ENCODE data around the gene EME1. TPM values are rescaled to one million over a fixed set of nuclear protein-coding genes. Genes with fewer than 3 reads are reported as not detected.
"Not testable (repeated sequence)": the region's sequence is repeated elsewhere in the genome, so short reads cannot be mapped to it uniquely, and the experiment has no call there.

Gene EME1
- polyA plus RNA-seq, 1 of the 3 experiments (the other 2 are of a cell fraction): 16.9 TPM

GRCh38 chr17:50414808-50415207 lies 41.8 kb downstream of the EME1 start:
- H4K20me1 ChIP-seq (ENCODE audit: insufficient read depth): no peaks in the 10 kb centered on the region
- no peak overlapping the region for H3K9ac ChIP-seq
- WGBS (ENCODE audit: low lambda C conversion rate): 61% methylated on average over 3 of the region's 3 CpGs
- ChIA-PET CTCF (interaction anchor here (0.6 kb wide), 1 partner anchor 10 kb away, joined by 4 read pairs; no protein-coding TSS in a partner anchor), POLR2A (no interaction called here)
- H3K27me3 ChIP-seq (ENCODE audit: insufficient read depth): no peaks in the 10 kb centered on the region; the same call in 1 of the 2 replicates
- DNase-seq: no peak
- H3F3A ChIP-seq (replicated peaks; ENCODE audit: insufficient read depth): no peaks in the 10 kb centered on the region
- no peaks in the 10 kb centered on the region for H3K79me2 ChIP-seq (ENCODE audit: insufficient read depth)
- no peaks in the 10 kb centered on the region for H3K9me2 ChIP-seq
- no peaks in the 10 kb centered on the region for H3K4me1 ChIP-seq (ENCODE audit: control insufficient read depth in 1 of 2, insufficient read depth in 2 of 2, low read depth in 1 of 2, low read length in 1 of 2)
- H3K27ac ChIP-seq (ENCODE audit: low read depth in 2 of 2, low read length in 1 of 2): no peak overlapping the region
- no peak overlapping the region for H3K4me3 ChIP-seq (ENCODE audit: low read depth in 2 of 2, low read length in 1 of 2)
- no peak overlapping the region for H3K4me2 ChIP-seq
- TF ChIP-seq FOXM1 (IDR thresholded peaks at IDR 0.05; ENCODE audit: low read depth) (no peak), POLR2AphosphoS5 (IDR thresholded peaks at IDR 0.05; ENCODE audit: low read depth, low read length) (no peak), ZBTB33 (IDR thresholded peaks at IDR 0.05; ENCODE audit: borderline replicate concordance, low read depth) (no peak), CHD2 (IDR thresholded peaks at IDR 0.05; ENCODE audit: low read length, partially characterized antibody) (no peak), REST (IDR thresholded peaks at IDR 0.05; ENCODE audit: low read depth, low read length) (no peak), NRF1 (IDR thresholded peaks at IDR 0.05; ENCODE audit: low read depth, low read length) (no peak), RFX5 (IDR thresholded peaks at IDR 0.05; ENCODE audit: low read length) (no peak), MXI1 (IDR thresholded peaks at IDR 0.05; ENCODE audit: low read depth, low read length) (no peak), FOSL2 (IDR thresholded peaks at IDR 0.05; ENCODE audit: borderline replicate concordance, low read depth) (no peak), GABPA (IDR thresholded peaks at IDR 0.05; ENCODE audit: low read depth) (no peak), IRF3 (IDR thresholded peaks at IDR 0.05; ENCODE audit: low read depth, low read length) (no peak)
- H2AFZ ChIP-seq (ENCODE audit: low read depth): no peak overlapping the region
- no peaks in the 10 kb centered on the region for H3K36me3 ChIP-seq (replicated peaks in 1 of 2; ENCODE audit: control insufficient read depth in 1 of 2, insufficient read depth in 2 of 2, low read length in 1 of 2)
- H3K9me3 ChIP-seq: no peaks in the 10 kb centered on the region

GRCh38 chr17:50419577-50419976 lies 46.5 kb downstream of the EME1 start:
- H3K9me2 ChIP-seq; H3K27me3 ChIP-seq (ENCODE audit: insufficient read depth); H3K4me1 ChIP-seq (ENCODE audit: control insufficient read depth in 1 of 2, insufficient read depth in 2 of 2, low read depth in 1 of 2, low read length in 1 of 2); H3K4me2 ChIP-seq; CTCF ChIA-PET; H3K27ac ChIP-seq (ENCODE audit: low read depth in 2 of 2, low read length in 1 of 2); H3K36me3 ChIP-seq (replicated peaks in 1 of 2; ENCODE audit: control insufficient read depth in 1 of 2, insufficient read depth in 2 of 2, low read length in 1 of 2); DNase-seq; H3K9ac ChIP-seq; H4K20me1 ChIP-seq (ENCODE audit: insufficient read depth); H3K4me3 ChIP-seq (ENCODE audit: low read depth in 2 of 2, low read length in 1 of 2); H3K9me3 ChIP-seq; H3K79me2 ChIP-seq (ENCODE audit: insufficient read depth); POLR2A ChIA-PET; H2AFZ ChIP-seq (ENCODE audit: low read depth): not testable (repeated sequence)
- peaks cover 26% of the 10 kb centered on the region for H3F3A ChIP-seq (replicated peaks; ENCODE audit: insufficient read depth)
- 95% methylated on average over 10 of the region's 10 CpGs for WGBS (ENCODE audit: low lambda C conversion rate)
